Measurements from ENCODE around the gene IRGQ.
"Not testable (repeated sequence)": the region's sequence is repeated elsewhere in the genome, so short reads cannot be mapped to it uniquely, and the experiment has no call there.

IRGQ gene, protein sequence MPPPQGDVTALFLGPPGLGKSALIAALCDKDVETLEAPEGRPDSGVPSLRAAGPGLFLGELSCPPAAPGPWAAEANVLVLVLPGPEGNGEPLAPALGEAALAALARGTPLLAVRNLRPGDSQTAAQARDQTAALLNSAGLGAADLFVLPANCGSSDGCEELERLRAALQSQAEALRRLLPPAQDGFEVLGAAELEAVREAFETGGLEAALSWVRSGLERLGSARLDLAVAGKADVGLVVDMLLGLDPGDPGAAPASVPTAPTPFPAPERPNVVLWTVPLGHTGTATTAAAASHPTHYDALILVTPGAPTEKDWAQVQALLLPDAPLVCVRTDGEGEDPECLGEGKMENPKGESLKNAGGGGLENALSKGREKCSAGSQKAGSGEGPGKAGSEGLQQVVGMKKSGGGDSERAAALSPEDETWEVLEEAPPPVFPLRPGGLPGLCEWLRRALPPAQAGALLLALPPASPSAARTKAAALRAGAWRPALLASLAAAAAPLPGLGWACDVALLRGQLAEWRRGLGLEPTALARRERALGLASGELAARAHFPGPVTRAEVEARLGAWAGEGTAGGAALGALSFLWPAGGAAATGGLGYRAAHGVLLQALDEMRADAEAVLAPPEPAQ

DNA sequence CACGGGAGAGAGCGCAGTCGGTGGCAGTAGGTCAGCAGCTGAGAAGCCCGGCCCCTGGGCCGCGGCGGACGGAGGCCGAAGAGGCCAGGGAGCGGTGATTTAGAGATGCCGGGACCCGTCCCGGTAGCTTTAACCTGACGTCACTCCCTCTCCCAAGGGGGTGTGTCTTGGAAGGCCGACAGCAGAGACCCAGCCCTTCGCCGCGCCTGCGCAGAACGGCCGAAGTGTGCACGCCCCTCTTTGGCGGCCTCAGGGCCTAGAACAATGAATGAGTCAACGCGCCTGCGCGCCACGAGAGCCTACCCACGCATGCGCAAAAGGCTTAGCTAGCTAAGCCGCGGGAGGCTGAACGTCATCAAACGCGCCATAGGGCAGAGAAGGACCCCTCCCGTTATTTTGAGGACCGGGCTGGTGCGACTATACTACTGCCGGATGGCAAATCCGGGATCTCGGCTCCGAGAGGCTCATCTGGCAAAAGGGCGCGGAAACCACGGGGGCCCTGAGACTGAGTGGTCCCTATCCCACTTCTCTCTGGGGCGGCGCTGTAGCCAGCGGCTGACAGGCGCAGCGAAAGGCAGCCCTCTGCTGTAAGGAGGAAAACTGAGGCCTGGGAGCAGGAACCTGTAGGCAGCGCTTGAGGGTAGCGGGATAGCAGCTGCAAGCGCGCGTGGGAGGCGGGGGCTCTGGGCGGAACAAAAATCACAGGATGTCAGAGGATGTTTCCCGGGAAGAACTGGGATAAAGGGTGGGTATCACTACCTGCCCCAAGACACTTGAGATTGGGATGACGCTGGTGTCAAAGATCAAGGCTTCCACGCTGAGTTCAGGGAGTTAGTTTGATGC is at the start of gene IRGQ, which contains the start of gene ZNF576:
Gene IRGQ, minus strand, starts transcription at position 136 of the 843 bp plus-strand sequence. CDS start 796 bp downstream, outside the sequence.
Gene ZNF576, plus strand, starts transcription at position 597 of the 843 bp plus-strand sequence. CDS start 514 bp downstream, outside the sequence.
- DNase-seq (ENCODE audit: low spot score) = peak; percentile 100

DNA sequence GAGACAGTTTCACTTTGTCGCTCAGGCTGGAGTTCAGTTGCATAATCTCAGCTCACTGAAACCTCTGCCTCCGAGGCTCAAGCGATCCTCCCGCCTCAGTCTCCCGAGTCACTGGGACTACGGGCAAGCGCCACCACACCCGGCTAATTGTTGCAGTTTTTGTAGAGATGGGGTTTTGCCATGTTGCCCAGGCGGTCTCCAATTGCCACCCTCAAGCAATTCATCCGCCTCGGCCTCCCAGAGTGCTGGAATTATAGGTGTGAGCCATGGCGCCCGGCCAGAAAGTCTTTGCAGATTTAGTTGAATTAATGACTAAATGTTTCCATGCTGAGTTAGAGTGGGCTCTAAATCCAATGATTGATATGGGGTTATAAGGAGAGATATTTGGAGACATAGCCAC is 48.2 kb upstream of the IRGQ start:
- DNase-seq (ENCODE audit: low spot score) = no peak

DNA sequence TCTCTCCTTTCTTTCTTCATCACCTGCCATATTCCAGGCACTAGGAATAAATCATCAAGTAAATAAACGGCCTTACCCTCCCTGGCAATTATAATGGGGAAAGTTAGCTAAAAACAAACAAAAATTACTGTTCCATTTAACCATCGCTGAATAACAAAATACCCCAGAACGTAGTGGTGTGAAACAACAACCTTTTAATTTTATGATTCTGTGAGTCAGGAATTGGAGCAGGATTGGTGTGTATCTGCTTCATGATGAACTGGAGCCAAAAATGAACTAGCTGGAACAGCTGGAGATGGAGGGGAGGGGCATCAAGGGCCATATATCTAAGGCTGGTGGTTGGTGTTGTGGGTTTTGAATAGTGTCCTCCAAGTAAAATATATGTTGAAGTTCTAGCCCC is 47.4 kb upstream of the IRGQ start:
- no peak for DNase-seq (ENCODE audit: low spot score)

DNA sequence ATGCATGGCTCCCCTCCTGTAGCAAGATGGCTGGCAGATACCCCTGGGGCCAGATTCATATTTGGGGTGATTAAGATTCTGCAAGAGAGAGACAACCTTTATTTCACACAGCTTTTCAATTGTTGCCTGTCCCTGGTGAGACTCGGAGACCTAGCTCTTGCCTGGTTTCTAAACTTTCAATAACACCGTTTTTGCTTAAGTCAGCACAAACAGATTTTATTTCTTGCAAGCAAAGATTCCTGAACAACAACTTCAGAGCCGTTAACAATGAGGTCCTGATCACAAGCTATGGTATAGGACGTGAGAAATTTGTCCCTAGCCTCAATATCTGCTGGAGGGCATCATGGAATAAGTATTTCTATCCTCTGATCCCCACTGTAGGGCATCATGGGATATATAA is 46.6 kb upstream of the IRGQ start:
- DNase-seq (ENCODE audit: low spot score) = no peak

DNA sequence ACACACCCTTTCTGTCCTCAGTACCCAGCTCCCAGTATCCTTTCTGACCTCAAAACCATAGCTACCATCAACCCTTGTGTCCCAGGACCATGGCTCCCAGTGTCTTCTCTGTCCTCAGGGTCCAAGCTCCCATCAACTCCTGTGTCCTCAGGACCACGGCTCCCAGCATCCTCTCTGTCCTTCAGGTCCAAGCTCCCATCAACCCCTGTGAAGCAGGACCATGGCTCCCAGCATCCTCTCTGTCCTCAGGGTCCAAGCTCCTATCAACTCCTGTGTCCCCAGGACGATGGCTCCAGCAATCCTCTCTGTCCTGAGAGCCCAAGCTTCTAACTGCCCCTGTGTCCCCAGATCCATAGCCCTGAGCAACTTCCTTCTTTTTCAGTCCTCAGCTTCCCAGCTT is 45.4 kb upstream of the IRGQ start:
- no peak for DNase-seq (ENCODE audit: low spot score)

DNA sequence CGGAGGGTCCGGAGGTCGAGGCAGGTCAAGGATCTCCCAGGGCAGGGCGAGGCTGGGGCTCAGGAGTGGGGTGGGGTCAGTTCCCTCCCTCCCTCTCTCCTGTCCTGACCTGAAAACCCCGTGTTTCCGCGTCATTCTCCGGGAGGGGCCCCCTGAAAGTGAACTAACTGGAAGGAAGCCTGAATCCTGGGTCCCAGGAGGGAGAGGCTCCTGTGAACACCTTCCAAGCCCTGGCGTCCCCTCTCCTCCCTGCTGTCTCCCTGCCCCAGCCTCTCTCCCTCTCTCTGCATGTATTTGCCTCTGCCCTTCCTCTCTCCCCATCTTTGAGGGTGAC is 44.5 kb upstream of the IRGQ start:
- DNase-seq (ENCODE audit: low spot score) = no peak

DNA sequence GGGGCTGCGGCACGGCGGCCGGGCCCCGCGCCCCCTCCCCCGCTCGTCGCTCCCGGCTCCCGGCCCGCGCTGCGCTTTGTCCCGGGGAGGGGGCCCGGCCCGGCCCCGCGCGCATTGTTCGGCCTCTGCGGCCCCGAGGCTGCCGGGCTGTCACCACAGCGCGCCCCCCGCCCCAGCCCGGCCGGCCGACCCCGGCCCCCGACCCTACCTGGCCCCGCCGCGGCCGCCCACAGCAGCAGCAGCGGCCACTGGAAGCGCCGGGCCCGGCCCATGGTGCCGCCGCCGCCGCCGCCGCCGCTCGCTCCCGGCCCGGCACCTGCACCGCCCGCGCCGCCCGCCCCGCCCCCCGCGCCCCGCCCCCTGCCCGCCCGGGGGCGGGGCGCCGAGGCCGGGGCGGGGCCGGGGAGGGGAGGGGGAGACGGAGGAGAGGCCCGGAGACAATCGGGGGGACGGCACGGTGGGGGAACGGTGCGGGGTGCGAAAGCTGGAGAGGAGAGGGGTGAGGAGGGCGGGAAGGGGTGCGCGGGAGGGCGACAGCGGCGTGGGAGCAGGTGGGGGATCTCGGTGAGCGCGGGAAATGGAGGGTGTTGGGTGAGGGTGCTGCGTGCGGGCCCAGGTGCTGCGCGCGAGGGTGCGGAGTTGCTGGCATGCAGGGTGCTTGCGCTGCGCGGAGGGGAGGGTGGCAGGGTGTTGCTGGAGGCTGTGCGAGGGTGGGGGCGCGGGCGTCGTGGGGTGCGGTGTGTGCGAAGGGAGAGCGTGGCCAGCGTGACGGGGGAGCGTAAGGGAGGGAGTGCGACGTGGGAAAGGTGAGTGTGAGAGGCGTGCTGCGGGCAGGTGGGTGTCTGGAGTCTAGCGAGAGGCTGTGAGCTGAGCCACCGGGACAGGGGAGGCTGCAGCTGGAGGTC is 43.8 kb upstream of the IRGQ start, which contains the start of gene CADM4:
Gene CADM4, minus strand, starts transcription at position 332 of the 905 bp plus-strand sequence. Its CDS starts 60 bp downstream, at position 272.
- DNase-seq (ENCODE audit: low spot score) = no peak

DNA sequence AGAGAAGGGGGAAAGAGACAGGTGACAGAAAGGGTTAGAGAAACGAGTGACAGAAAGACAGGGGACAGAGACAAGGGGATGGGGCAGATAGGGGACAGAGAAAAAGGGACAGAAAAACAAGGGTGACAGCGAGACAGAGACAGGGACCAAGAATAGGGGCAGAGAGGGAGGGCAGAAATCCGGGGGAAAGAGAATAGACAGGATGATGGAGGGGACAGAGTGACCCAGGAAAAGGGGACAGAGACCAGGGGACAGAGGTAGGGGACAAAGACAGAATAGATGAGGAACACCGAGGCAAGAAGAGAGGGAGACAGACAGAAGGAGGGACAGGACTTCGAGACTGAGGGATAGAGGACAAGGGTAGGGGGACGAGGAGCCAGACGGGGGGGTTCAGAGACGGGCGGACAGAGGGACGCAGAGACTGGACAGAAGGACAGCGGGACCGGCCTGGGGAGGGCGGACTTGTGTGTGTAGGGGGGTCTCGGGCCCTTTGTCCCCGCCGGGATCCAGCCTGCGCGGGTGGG is 43.1 kb upstream of the IRGQ start:
- DNase-seq (ENCODE audit: low spot score) = no peak

DNA sequence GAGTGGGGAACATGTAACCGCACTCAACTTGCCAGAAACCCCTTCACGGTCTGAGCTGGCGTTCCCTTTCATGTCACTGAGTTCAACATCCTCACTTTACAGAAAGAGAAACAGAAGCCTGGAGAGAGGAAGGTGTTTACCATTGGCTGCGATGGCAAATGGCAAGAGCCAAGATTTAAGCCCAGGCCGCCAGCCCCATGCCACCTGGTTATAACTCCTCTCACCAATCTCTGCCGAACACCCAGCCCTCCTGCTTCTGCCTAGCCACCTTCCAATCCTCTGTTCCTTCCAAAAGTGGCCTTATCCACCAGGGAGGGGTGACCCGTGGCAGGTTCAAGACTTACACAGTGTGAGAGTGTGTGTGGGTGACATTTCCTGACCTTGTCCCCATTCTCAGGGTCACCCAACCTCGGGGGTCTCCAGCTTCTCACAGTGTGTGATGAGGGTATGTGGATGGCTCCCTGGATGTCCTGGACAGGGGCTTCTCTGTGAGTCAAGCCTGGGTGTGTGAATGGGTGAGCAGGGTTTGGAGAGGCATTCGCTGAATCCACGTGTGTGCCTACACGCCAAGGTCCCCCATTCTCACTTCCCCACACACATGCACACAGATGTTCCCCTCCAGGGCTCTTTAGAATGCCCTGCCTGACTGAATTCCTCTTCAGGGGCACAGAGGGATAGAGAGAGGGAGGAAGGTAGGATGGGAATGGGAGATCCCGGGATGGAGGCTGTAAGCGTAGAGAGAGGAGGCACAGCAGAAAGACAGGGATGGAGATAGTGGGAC is 42.5 kb upstream of the IRGQ start:
- DNase-seq (ENCODE audit: low spot score) = no peak

DNA sequence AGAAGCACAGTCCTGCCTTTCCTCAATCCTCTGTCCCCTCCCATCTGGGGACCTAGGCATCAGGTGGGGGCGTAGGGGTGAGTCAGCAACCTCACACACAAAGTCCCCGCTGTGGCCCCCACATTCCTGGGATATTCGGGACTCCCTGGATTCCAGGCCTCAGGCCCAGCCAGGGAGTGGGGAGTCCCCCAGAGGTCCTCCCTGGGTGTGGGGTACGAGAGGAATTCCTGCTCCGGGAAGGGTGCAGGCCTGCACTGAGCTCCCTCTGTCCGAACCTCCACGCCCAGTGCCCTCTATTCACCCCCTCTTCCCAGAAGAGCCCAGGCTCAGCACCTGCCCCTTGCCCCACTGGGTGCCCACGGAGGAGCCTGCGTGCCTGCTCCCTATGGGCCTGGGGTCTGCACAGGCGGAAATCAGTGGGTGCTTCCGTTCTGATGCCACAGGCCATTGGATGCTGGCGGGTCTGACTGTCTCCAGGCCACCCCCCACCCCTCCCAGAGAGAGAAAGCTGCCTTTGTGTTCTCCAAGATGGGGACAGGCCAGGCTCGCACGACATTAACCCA is 40.3 kb upstream of the IRGQ start:
- DNase-seq (ENCODE audit: low spot score) = no peak

DNA sequence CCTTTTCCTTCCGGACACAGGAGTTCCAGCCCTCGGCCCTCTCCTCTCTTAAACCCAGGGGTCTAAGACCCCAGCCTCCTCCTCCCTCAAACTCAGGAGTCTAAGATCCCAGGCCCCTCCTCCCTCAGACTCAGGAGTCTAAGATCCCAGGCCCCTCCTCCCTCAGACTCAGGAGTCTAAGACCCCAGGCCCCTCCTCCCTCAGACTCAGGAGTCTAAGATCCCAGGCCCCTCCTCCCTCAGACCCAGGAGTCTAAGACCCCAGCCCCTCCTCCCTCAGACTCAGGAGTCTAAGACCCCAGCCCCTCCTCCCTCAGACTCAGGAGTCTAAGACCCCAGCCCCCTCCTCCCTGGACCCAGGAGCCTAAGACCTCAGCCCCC is 39.6 kb upstream of the IRGQ start:
- not testable (repeated sequence) for DNase-seq (ENCODE audit: low spot score)

DNA sequence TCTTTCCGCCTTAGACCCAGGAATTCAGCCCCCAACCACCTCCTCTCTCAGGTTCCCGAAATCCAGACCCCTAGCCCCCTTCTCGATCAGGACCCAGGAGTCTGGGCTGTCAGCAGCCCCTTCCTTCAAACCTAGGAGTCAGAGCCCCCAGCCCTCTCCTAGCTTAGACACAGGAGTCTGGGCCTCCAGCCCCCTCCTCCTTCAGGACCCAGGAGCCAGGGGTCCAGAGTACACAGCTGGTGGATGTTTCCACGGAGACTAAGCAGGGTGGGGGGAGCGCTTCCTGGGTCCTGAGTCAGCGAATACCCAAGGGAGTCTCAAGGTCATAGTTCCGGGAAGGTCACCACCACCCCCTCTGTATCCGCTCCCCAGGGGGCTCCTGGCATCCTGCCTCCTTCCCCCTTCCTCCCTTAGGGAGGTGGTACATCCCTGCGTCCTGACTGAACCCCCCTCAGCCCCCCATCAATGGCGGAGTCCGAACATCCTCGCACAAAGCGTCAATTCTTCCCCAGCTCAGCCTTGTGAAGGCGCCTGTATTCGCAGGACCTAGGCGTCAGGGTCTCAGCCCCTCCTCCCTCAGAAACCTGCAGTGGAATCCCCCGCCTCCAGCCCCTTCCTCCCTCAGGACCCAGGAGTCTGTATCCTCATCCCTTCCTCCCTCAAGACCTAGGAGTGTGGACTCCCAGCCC is 39.1 kb upstream of the IRGQ start:
- DNase-seq (ENCODE audit: low spot score) = peak; percentile 32

DNA sequence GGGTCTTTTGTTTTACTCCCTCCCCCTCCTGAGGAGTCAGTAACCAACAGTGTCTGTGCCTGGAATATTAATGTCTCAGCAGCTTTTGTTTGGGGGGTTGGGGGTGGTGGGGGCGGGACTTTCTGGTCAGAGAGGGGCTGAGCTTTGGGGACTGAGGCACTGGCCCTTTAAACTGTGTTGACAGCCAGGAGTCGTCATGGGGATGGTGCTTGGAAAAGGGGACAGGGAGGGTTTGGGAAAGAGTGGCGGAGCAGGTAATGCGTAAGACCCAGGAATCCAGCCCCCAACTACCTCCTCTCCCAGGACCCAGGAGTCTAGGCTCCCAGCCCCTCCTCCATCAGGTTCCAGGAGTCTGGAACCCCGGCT is 38.6 kb upstream of the IRGQ start:
- no peak for DNase-seq (ENCODE audit: low spot score)

DNA sequence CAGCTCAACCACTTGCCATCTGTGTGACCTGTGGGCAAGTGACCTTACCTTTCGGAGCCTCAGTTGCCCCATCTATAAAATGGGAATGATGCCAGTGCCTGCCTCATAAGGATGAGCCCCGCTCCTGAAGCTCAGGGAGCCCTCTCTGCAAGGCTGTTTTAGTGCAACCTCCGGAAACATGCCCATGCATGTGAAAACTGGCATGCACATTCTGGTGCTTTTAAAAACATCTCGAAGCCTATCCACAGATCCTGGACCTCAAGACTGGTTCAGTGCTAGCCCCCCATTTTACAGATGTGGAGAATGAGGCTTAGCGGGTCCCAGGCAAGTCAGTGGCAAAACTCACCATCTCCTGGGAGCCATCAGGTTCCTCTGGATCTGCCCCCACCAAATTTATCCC is 38.1 kb upstream of the IRGQ start:
- no peak for DNase-seq (ENCODE audit: low spot score)

DNA sequence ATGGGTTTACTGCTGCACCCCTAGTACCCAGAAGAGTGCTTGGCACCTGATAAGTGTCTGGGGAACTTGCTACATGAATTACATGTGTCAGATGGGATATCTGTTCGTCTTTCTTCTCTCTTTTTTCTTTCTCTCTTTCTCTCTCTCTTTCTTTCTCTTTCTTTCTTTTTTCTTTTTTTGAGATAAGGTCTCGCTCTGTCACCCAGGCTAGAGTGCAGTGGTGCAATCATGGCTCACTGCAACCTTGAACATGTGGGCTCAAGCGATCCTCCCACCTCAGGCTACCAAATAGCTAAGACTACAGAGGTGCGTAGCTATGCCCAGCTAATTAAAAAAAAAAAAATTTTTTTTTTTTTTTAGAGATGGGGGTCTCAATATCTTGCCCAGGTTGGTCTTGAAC is 37.6 kb upstream of the IRGQ start:
- no peak for DNase-seq (ENCODE audit: low spot score)

DNA sequence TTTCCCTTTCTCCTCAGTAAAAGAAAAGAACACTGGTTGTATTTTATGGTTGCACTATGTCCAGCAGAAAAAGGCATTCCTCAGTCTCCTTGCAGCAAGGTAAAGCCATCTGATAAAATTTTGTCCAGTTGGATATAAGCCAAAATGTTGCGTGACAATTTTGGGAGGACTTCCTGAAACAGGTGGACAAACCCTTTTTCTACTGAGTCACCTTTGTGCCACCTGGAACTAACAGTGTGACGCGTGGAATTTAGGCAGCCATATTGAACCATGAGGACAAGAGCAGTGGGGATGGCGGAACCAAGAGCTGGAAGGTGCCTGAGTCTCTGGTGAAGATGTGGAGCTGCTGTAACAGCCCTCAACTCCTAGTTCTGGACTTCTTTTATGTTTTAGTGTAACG is 35.6 kb upstream of the IRGQ start:
- no peak for DNase-seq (ENCODE audit: low spot score)

DNA sequence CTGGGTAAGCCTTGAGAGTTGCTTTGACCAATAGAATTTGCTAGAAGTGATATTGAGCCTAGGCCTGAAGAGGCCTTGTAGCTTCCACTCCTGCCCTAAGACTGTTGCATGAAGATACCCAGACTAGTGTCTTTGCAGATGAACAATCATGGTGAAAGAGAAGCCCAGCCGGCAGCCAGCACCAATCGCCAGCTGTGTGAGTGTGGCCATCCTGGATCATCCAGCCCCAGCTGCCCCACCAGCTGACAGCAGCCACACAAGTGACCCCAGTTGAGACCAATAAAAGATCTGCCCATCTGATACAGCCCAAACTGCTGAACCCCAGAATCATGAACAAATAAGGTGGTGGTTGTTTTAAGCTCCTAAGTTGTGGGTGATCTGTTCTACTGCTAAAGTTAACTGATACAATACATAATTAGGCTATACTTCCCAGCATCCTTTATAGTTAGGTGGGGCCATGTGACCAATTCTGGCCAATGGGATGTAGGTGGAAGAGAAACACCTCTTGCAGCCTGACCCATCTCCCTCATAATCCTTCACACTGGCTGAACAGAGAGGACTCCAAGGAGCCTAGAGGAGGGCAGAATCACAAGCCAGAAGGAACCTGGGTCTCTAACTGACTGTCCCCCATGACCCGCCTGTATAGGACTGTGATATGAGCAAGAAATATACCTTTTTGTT is 32.9 kb upstream of the IRGQ start:
- no peak for DNase-seq (ENCODE audit: low spot score)

DNA sequence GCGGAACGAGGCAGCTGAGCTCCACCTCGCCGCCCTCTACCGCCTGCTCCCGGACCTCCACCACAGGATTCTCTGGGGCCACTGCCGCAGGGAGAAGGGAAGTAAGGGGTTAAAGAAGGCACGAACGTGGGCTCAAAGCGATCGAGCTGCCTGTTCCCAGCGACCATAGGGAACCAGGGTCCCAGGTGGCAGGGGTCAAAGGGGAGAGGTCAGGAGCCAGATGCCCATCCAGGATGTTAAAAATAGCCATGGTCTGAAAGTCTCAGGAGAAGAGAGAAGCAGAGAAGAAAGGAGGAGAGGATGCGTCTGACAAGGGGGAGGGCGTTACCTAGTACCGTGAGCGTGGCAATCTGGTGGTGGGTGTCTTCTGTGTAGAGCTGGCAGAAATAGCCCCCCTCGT is 30.9 kb upstream of the IRGQ start:
- DNase-seq (ENCODE audit: low spot score) = no peak

DNA sequence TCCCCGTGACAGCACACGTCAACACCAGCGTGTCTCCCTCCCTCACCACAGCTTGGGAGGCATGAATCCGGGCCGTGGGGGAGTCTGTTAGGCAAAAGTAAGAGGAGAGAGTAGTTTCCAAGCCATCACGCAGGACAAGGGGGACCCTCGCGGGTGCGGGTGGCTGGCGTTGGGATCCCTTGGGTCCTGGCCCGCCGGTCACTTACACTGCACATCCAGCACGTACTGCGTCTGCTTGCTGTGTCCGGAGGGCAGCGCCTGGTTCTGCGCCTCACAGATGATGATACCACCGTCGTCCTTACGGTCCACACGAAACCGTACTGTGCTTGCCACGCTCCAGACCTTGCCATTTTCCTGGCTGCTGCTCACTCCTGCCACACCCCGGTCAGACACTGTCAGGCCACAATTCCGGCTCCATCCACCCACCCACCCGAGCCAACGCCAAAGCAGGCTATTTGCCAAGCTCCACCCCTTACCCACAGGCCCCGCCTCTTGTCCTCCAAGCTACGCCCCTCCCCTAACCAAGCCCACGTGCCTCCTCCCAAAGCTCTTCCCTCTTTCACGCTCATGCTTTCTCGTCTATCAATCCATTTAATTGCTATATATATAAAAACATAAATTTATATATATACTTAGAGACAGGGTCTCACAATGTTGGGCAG is 30.1 kb upstream of the IRGQ start:
- DNase-seq (ENCODE audit: low spot score) = peak; percentile 38

All from COLO829 (cell line).